Measurements from ENCODE around the gene MAJIN. TPM values are rescaled to one million over a fixed set of nuclear protein-coding genes. Genes with fewer than 3 reads are reported as not detected.

MAJIN gene
- total RNA-seq, 1 donor from 2014 or later: not detected

- H3K4me3 ChIP-seq (ENCODE audit: low read depth, low read length): no peak overlapping the region
- DNase-seq (ENCODE audit: low read depth): no peak
- TF ChIP-seq CTCF (conservative IDR thresholded peaks at IDR 0.05; ENCODE audit: low read depth, low read length): no peak
Measured at GRCh38 chr11:64951529-64951928, 20.4 kb downstream of the MAJIN start.

- TF ChIP-seq CTCF (conservative IDR thresholded peaks at IDR 0.05; ENCODE audit: low read depth, low read length): peak; percentile 31
- DNase-seq (ENCODE audit: low read depth): no peak
Measured at GRCh38 chr11:64947208-64947814, 24.6 kb downstream of the MAJIN start.

GRCh38 chr11:64936539-64936938, 35.4 kb downstream of the MAJIN start:
- no peak overlapping the region for H3K4me3 ChIP-seq (ENCODE audit: low read depth, low read length)

More at GRCh38 chr11:64947208-64947814, 24.6 kb downstream of the MAJIN start:
- H3K4me3 ChIP-seq (ENCODE audit: low read depth, low read length): no peak overlapping the region

GRCh38 chr11:64935359-64936081, 36.4 kb downstream of the MAJIN start, which contains the start of gene GPHA2:
TSS of gene GPHA2 (minus strand) at chr11:64935893. CDS start at chr11:64935460, 433 bp downstream.
- no peak for TF ChIP-seq CTCF (conservative IDR thresholded peaks at IDR 0.05; ENCODE audit: low read depth, low read length)
- H3K4me3 ChIP-seq (ENCODE audit: low read depth, low read length): no peak within 1 kb of the TSS
- no peak for DNase-seq (ENCODE audit: low read depth)

More at GRCh38 chr11:64936539-64936938, 35.4 kb downstream of the MAJIN start:
- no peak for TF ChIP-seq CTCF (conservative IDR thresholded peaks at IDR 0.05; ENCODE audit: low read depth, low read length)
- DNase-seq (ENCODE audit: low read depth): no peak

GRCh38 chr11:64934682-64935358, 37.1 kb downstream of the MAJIN start:
- no peak overlapping the region for H3K4me3 ChIP-seq (ENCODE audit: low read depth, low read length)
- no peak for DNase-seq (ENCODE audit: low read depth)
- TF ChIP-seq CTCF (conservative IDR thresholded peaks at IDR 0.05; ENCODE audit: low read depth, low read length): no peak

- no peak overlapping the region for H3K4me3 ChIP-seq (ENCODE audit: low read depth, low read length)
- DNase-seq (ENCODE audit: low read depth): no peak
- no peak for TF ChIP-seq CTCF (conservative IDR thresholded peaks at IDR 0.05; ENCODE audit: low read depth, low read length)
Measured at GRCh38 chr11:64933935-64934681, 37.8 kb downstream of the MAJIN start.

Data from epithelial cell of proximal tubule (primary cell).